ENCODE measurements around the gene DSCAM. TPM values are rescaled to one million over a fixed set of nuclear protein-coding genes. Genes with fewer than 3 reads are reported as not detected.

Gene DSCAM
- total RNA-seq, 4 donors from 2014 or later, result 0.07 TPM; not detected in 3

DNA sequence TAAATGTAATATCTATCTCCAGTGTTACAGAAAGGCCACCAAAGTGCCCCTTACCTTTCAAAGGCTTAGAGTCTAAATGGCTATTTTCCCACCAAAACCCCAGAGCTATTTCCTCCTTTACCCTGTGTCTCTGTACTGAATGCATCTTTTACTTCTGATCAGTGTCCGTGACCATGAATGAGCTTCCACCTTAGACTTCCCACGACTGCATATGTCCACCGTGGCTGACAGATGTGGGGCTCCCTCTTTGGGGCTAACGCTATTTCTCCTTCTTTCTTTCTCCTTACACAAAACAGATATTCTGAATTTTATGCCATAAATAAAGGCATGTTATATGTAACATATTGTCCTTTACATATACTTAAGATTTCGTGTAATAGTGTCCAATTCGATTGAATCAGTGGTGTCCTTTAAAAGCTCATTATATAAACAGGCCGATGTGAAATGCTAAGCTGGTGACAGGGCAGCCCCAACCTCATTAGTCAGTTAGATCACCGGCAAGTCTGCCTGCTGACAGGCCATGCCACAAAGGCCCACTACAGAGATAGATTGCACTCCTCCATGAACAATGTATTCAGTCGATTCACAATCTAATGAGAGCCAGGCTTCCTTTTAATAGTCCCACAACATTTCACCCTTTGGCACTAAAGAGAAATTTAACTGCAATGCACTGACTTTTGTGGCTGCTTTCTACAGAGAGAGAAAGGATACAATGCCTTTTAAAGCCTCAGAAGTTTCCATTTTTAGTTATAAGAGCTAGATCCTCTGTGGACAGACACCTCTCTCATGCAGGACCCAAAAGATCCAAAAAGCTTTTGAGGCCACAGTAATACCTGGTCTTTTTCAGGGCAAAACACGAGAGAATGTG is 681.8 kb downstream of the DSCAM start:
- no peak for DNase-seq
- no peak overlapping the region for H3K4me3 ChIP-seq
- H3K27me3 ChIP-seq, result no peaks in the 10 kb centered on the region
- no peak overlapping the region for H3K27ac ChIP-seq
- H3K4me1 ChIP-seq, result no peaks in the 10 kb centered on the region
- intact Hi-C loops (cut with DNase I; ENCODE audit: low total_unique reads), result no loop called here
- H3K36me3 ChIP-seq, result no peaks in the 10 kb centered on the region
- TF ChIP-seq, protein P1, sequence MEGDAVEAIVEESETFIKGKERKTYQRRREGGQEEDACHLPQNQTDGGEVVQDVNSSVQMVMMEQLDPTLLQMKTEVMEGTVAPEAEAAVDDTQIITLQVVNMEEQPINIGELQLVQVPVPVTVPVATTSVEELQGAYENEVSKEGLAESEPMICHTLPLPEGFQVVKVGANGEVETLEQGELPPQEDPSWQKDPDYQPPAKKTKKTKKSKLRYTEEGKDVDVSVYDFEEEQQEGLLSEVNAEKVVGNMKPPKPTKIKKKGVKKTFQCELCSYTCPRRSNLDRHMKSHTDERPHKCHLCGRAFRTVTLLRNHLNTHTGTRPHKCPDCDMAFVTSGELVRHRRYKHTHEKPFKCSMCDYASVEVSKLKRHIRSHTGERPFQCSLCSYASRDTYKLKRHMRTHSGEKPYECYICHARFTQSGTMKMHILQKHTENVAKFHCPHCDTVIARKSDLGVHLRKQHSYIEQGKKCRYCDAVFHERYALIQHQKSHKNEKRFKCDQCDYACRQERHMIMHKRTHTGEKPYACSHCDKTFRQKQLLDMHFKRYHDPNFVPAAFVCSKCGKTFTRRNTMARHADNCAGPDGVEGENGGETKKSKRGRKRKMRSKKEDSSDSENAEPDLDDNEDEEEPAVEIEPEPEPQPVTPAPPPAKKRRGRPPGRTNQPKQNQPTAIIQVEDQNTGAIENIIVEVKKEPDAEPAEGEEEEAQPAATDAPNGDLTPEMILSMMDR (IDR thresholded peaks at IDR 0.05), result no peak
- TF ChIP-seq POLR2A (IDR thresholded peaks at IDR 0.05), result no peak
- H3K9me3 ChIP-seq, result no peaks in the 10 kb centered on the region

DNA sequence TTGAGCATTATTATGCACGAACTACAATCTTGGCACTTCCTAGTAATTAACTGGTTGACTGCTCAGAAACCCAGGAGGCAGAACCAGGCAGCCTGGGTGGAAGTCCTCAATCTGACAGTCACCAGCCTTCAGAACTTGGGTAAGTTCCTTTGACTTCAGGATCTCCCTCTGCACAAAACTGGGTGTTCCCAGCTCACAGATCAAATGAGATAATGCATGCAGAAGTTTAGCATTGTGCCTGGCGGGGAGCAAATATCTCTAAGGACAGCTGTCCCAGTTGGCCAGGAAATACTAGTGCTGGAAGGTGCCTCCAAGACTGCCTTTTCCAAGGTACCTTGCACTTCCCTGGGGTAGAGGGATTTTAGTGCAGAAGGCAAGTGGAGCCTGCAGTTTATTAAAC is 684.9 kb downstream of the DSCAM start:
- Histone ChIP-seq H3K4me1 (no peaks in the 10 kb centered on the region), H3K36me3 (no peaks in the 10 kb centered on the region), H3K9me3 (no peaks in the 10 kb centered on the region), H3K27me3 (no peaks in the 10 kb centered on the region), H3K27ac (no peak overlapping the region), H3K4me3 (no peak overlapping the region)
- TF ChIP-seq POLR2A (IDR thresholded peaks at IDR 0.05), result no peak
- TF ChIP-seq, protein P1 (IDR thresholded peaks at IDR 0.05), result no peak
- DNase-seq, result no peak
- intact Hi-C loops (cut with DNase I; ENCODE audit: low total_unique reads), result no loop called here

DNA sequence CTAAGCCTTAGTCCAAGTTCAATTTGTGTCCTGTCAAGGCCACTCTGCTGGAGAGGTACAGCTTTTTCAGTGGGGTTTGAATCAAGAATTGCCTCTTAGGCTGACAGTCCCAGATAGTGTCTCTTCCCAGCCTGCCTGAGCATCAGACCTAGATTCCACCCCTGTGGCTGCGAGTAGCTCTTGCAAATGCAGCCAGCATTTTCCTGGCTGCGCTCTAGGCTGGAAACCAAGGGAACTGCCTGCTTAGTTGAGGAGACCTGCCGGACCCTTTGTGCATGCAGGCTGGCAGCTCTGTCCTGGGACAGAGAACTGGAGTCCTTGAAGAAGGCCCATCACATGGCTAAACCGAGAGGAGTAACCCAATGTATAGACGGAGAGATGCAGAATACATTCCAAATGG is 686.0 kb downstream of the DSCAM start:
- H3K27me3 ChIP-seq, result no peaks in the 10 kb centered on the region
- H3K9me3 ChIP-seq, result no peaks in the 10 kb centered on the region
- DNase-seq, result no peak
- no peak for TF ChIP-seq POLR2A (IDR thresholded peaks at IDR 0.05)
- TF ChIP-seq, protein P1 (IDR thresholded peaks at IDR 0.05), result no peak
- intact Hi-C loops (cut with DNase I; ENCODE audit: low total_unique reads), result no loop called here
- H3K4me3 ChIP-seq, result no peak overlapping the region
- H3K27ac ChIP-seq, result no peak overlapping the region
- H3K4me1 ChIP-seq, result no peaks in the 10 kb centered on the region
- H3K36me3 ChIP-seq, result no peaks in the 10 kb centered on the region

DNA sequence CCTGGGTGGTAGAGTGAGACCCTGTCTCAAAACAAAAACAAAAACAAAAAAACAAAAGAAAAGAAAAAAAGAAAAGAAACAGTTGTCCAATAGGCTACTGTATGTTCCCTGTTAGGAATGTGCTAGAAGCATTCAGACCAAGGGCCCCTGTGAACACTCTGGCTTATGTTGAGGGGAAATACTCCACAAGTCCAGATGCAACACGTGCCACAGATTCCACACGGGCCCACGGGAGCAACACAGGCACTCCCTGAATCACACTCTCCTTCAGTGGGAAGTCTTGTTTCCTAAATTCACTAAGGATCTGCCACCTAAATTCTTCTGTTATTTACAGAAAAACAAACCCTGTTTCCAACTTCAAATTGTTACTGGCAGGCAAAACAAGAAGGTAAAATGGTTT is 688.6 kb downstream of the DSCAM start:
- no peak overlapping the region for H3K4me3 ChIP-seq
- H3K4me1 ChIP-seq, result no peaks in the 10 kb centered on the region
- H3K27ac ChIP-seq, result no peak overlapping the region
- TF ChIP-seq, protein P1 (IDR thresholded peaks at IDR 0.05), result no peak
- no peak for TF ChIP-seq POLR2A (IDR thresholded peaks at IDR 0.05)
- no peak for DNase-seq
- H3K9me3 ChIP-seq, result no peaks in the 10 kb centered on the region
- H3K27me3 ChIP-seq, result no peaks in the 10 kb centered on the region
- intact Hi-C loops (cut with DNase I; ENCODE audit: low total_unique reads), result no loop called here
- H3K36me3 ChIP-seq, result no peaks in the 10 kb centered on the region

DNA sequence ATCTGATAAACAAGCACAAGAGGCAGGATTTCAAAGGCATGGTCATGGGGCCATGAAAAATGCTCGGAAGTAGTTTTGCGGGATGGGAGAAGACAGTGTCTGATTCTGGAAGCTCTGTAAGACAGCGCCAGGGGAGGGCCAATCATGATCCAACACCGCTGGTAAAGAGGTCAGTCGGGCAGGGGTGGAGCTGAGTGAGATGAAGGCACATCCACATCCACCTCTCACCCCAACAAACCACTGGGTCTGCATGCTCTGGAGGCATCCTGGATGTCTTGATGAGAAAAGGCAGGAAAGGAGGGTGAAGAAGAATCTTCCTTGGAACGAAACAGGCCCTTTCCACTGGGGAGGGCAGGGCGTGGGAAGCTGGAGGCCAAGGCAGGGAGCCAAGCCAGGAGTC is 691.4 kb downstream of the DSCAM start:
- Histone ChIP-seq H3K36me3 (no peaks in the 10 kb centered on the region), H3K4me3 (no peak overlapping the region), H3K9me3 (no peaks in the 10 kb centered on the region), H3K27me3 (no peaks in the 10 kb centered on the region), H3K27ac (no peak overlapping the region), H3K4me1 (no peaks in the 10 kb centered on the region)
- intact Hi-C loops (cut with DNase I; ENCODE audit: low total_unique reads), result no loop called here
- no peak for DNase-seq
- TF ChIP-seq, protein P1 (IDR thresholded peaks at IDR 0.05), result no peak
- no peak for TF ChIP-seq POLR2A (IDR thresholded peaks at IDR 0.05)

Data from uterus (tissue), 4 donors.